PFSK-1 (cell line): ENCODE data around the gene ALDH16A1.

ENCODE experiments used
- FOXP2 ChIP-seq: optimal IDR thresholded peaks from 2 replicates; pipeline ENCODE3; 2011; ENCODE audit warnings: borderline replicate concordance, control low read depth, inconsistent platforms; ENCODE audit not compliant: insufficient read depth; ENCODE audit errors: extremely low read length, extremely low read depth
- POLR2AphosphoS5 ChIP-seq: IDR thresholded peaks from 2 replicates; pipeline ENCODE4 v1.6.1; 2012; ENCODE audit warnings: low read depth, mild to moderate bottlenecking, control low read depth, low read length, moderate library complexity
- SIN3A ChIP-seq: IDR thresholded peaks from 2 replicates; pipeline ENCODE4 v1.6.1; 2012; ENCODE audit warnings: mild to moderate bottlenecking, low read length, moderate library complexity, borderline replicate concordance; ENCODE audit not compliant: insufficient read depth
- TAF1 ChIP-seq: IDR thresholded peaks from 2 replicates; pipeline ENCODE4 v1.6.1; 2012; ENCODE audit warnings: low read length, control low read depth, borderline replicate concordance; ENCODE audit not compliant: insufficient read depth
- TF ChIP-seq, protein P1 (sequence below), 2 experiments: IDR thresholded peaks; 2 replicates each; pipeline versions ENCODE4 v1.6.1 to v1.8.0; 2011 to 2012; ENCODE audit warnings: low read depth in 2 of 2, low read length in 2 of 2, control low read depth in 1 of 2, inconsistent platforms in 1 of 2, mild to moderate bottlenecking in 1 of 2, moderate library complexity in 1 of 2; ENCODE audit not compliant: insufficient read depth in 1 of 2

DNA sequence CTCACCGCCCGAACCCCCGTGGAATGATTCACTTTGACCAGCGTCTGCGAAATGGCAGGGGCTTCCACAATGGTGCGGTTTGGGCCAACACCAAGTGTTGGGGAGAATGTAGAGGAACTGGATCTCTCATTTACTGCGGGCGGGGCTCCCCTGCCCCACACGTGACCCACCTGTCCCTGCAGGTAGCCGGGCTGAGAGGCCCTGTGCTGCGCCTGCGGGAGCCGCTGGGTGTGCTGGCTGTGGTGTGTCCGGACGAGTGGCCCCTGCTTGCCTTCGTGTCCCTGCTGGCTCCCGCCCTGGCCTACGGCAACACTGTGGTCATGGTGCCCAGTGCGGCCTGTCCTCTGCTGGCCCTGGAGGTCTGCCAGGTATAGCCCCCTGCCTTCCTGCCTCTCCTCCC, 15.2 kb downstream of the ALDH16A1 start:
- TF ChIP-seq POLR2AphosphoS5: no peak
- TF ChIP-seq TAF1: no peak
- TF ChIP-seq, protein P1, sequence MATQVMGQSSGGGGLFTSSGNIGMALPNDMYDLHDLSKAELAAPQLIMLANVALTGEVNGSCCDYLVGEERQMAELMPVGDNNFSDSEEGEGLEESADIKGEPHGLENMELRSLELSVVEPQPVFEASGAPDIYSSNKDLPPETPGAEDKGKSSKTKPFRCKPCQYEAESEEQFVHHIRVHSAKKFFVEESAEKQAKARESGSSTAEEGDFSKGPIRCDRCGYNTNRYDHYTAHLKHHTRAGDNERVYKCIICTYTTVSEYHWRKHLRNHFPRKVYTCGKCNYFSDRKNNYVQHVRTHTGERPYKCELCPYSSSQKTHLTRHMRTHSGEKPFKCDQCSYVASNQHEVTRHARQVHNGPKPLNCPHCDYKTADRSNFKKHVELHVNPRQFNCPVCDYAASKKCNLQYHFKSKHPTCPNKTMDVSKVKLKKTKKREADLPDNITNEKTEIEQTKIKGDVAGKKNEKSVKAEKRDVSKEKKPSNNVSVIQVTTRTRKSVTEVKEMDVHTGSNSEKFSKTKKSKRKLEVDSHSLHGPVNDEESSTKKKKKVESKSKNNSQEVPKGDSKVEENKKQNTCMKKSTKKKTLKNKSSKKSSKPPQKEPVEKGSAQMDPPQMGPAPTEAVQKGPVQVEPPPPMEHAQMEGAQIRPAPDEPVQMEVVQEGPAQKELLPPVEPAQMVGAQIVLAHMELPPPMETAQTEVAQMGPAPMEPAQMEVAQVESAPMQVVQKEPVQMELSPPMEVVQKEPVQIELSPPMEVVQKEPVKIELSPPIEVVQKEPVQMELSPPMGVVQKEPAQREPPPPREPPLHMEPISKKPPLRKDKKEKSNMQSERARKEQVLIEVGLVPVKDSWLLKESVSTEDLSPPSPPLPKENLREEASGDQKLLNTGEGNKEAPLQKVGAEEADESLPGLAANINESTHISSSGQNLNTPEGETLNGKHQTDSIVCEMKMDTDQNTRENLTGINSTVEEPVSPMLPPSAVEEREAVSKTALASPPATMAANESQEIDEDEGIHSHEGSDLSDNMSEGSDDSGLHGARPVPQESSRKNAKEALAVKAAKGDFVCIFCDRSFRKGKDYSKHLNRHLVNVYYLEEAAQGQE (IDR thresholded peaks at IDR 0.05; ENCODE audit: insufficient read depth in 1 of 2, low read depth in 2 of 2, low read length in 2 of 2): no peak
- no peak for TF ChIP-seq SIN3A
- no peak for TF ChIP-seq FOXP2
